Measurements from ENCODE around the gene TBXAS1.

DNA sequence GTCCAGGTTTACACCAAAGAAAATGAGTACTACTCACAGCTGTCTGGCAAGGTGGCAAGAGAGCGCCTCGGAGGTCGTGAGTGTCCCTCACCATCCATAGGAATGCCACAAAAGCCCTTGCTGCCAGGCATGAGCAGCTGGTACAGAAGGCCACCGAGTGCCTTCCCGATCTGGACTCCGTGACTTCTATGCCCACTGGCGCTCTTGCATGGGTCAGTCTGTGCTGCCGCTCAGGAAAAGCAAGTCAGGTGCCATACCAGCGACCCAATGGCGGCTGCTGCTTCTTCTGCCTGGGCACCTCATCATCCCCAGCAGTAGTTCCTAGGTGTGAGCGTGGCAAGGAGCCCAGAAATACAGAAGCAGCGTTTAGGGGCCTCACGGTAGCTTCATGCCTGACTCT lies 11.7 kb downstream of the TBXAS1 start:
- TF ChIP-seq POLR2A (IDR thresholded peaks at IDR 0.05): no peak
- no peak for TF ChIP-seq CTCF (IDR thresholded peaks at IDR 0.05)

Data from heart left ventricle (tissue), 13 donors.